GM12891 (cell line): ENCODE results near the gene NXN.
"Not testable (repeated sequence)": the region's sequence is repeated elsewhere in the genome, so short reads cannot be mapped to it uniquely, and the experiment has no call there.

Experiments
- DNase-seq: peaks from one replicate; pipeline ENCODE4 v3.0.0; 2011; ENCODE audit warnings: low spot score; ENCODE audit not compliant: insufficient read length
- FAIRE-seq: peaks from 2 replicates; lab custom pipeline; 2011; peaks lifted over from hg19 to GRCh38; lab: Jason Lieb, UNC
- PAX5 ChIP-seq: IDR thresholded peaks from 2 replicates; pipeline ENCODE4 v1.6.1; 2011; ENCODE audit warnings: low read length, moderate library complexity, mild to moderate bottlenecking; ENCODE audit not compliant: insufficient read depth, severe bottlenecking
- POLR2A ChIP-seq: IDR thresholded peaks from 2 replicates; pipeline ENCODE4 v1.6.1; 2011; ENCODE audit warnings: low read depth, low read length, control low read depth
- POLR2AphosphoS5 ChIP-seq: IDR thresholded peaks from 2 replicates; pipeline ENCODE4 v1.6.1; 2011; ENCODE audit warnings: low read depth, low read length, control low read depth
- POU2F2 ChIP-seq: IDR thresholded peaks from 2 replicates; pipeline ENCODE4 v1.6.1; 2011; ENCODE audit warnings: low read depth, mild to moderate bottlenecking, control low read depth, low read length, moderate library complexity
- SPI1 ChIP-seq: IDR thresholded peaks from 2 replicates; pipeline ENCODE4 v1.6.1; 2011; ENCODE audit warnings: low read depth, low read length, control low read depth
- TAF1 ChIP-seq: IDR thresholded peaks from 2 replicates; pipeline ENCODE4 v1.6.1; 2011; ENCODE audit warnings: low read depth, low read length, control low read depth

Gene NXN

GRCh38 chr17:860805-861204, 118.8 kb downstream of the NXN start:
- FAIRE-seq, result no peak
- no peak for DNase-seq
- TF ChIP-seq PAX5, result no peak
- no peak for TF ChIP-seq POLR2A
- TF ChIP-seq SPI1, result no peak
- no peak for TF ChIP-seq POU2F2
- no peak for TF ChIP-seq TAF1
- no peak for TF ChIP-seq POLR2AphosphoS5

- FAIRE-seq (no peak), DNase-seq (no peak)
- TF ChIP-seq POLR2AphosphoS5 (no peak), PAX5 (no peak), POLR2A (no peak), TAF1 (no peak), SPI1 (no peak), POU2F2 (no peak)
Measured at GRCh38 chr17:859824-860195, 119.8 kb downstream of the NXN start.

- DNase-seq (no peak), FAIRE-seq (no peak)
- TF ChIP-seq TAF1 (no peak), SPI1 (no peak), POU2F2 (no peak), PAX5 (no peak), POLR2AphosphoS5 (no peak), POLR2A (no peak)
Measured at GRCh38 chr17:859061-859823, 120.3 kb downstream of the NXN start.

- FAIRE-seq, result no peak
- DNase-seq, result no peak
- TF ChIP-seq TAF1 (no peak), POLR2AphosphoS5 (no peak), PAX5 (no peak), POLR2A (no peak), POU2F2 (no peak), SPI1 (no peak)
Measured at GRCh38 chr17:856149-856548, 123.4 kb downstream of the NXN start.

- FAIRE-seq (no peak), DNase-seq (no peak)
- TF ChIP-seq POLR2AphosphoS5 (no peak), SPI1 (no peak), POU2F2 (no peak), PAX5 (no peak), POLR2A (no peak), TAF1 (no peak)
Measured at GRCh38 chr17:855569-855968, 124.0 kb downstream of the NXN start.

GRCh38 chr17:852850-853249, 126.7 kb downstream of the NXN start:
- FAIRE-seq, DNase-seq: not testable (repeated sequence)

- no peak for FAIRE-seq
- no peak for DNase-seq
- TF ChIP-seq TAF1 (no peak), SPI1 (no peak), POU2F2 (no peak), PAX5 (no peak), POLR2A (no peak), POLR2AphosphoS5 (no peak)
Measured at GRCh38 chr17:852349-852748, 127.2 kb downstream of the NXN start.

- TF ChIP-seq POLR2A (no peak), POU2F2 (no peak), PAX5 (no peak), SPI1 (no peak), TAF1 (no peak), POLR2AphosphoS5 (no peak)
- no peak for FAIRE-seq
- no peak for DNase-seq
Measured at GRCh38 chr17:851924-852323, 127.7 kb downstream of the NXN start.

- FAIRE-seq (no peak), DNase-seq (no peak)
- TF ChIP-seq SPI1 (no peak), PAX5 (no peak), POLR2AphosphoS5 (no peak), TAF1 (no peak), POU2F2 (no peak), POLR2A (no peak)
Measured at GRCh38 chr17:850851-851763, 128.5 kb downstream of the NXN start.

- no peak for TF ChIP-seq TAF1
- no peak for TF ChIP-seq POU2F2
- no peak for TF ChIP-seq POLR2A
- no peak for TF ChIP-seq POLR2AphosphoS5
- TF ChIP-seq SPI1, result no peak
- no peak for TF ChIP-seq PAX5
- FAIRE-seq (no peak), DNase-seq (no peak)
Measured at GRCh38 chr17:850086-850850, 129.3 kb downstream of the NXN start.
